IMR-90 (cell line): ENCODE results near the gene FEV. TPM values are rescaled to one million over a fixed set of nuclear protein-coding genes. Genes with fewer than 3 reads are reported as not detected.

Experiments
- ATAC-seq: fragments of 200-7000 bp; cut with Tn5 transposase; 2 replicates; pipeline ENCODE4 v1.9.1; 2020; ENCODE audit warnings: low read depth, mild to moderate bottlenecking, moderate library complexity
- BruUV-seq: library from RNA; stranded (reverse); fragments of 400-500 nt; replicated peaks from 2 replicates; lab custom pipeline; 2021; lab: Mats Ljungman, UMichigan
- CTCF ChIA-PET: fragments of 300-600 bp; formaldehyde crosslinking; extraction: SDS; loops from one replicate; lab custom pipeline; 2021; ENCODE audit warnings: antibody characterized with exemption; lab: Yijun Ruan, JAX
- POLR2A ChIA-PET: fragments of 300-600 bp; sonication (Branson Sonifier 250); formaldehyde crosslinking; loops from one replicate; lab custom pipeline; 2022; ENCODE audit warnings: antibody characterized with exemption; ENCODE audit not compliant: unreplicated experiment; lab: Charles Lee
- DNase-seq: peaks from one replicate; pipeline ENCODE4 v3.0.0; 2013
- H2AFZ ChIP-seq: replicated peaks from 2 replicates; pipeline ENCODE3; 2013; ENCODE audit warnings: low read length, mild to moderate bottlenecking; ENCODE audit not compliant: poor library complexity
- H2AK5ac ChIP-seq: 2 replicates; pipeline ENCODE4 v1.6.1; 2013; ENCODE audit warnings: low read depth, low read length, inconsistent platforms
- H2AK9ac ChIP-seq: replicated peaks from 2 replicates; pipeline ENCODE3; 2013; ENCODE audit warnings: mild to moderate bottlenecking, low read depth, low read length, moderate library complexity; ENCODE audit not compliant: poor library complexity
- H2BK120ac ChIP-seq: 2 replicates; pipeline ENCODE4 v1.6.1; 2013; ENCODE audit warnings: low read depth, low read length, inconsistent platforms
- H2BK15ac ChIP-seq: 3 replicates; pipeline ENCODE4 v1.6.1; 2013; ENCODE audit warnings: low read depth, low read length, inconsistent platforms
- H2BK20ac ChIP-seq: 2 replicates; pipeline ENCODE4 v1.6.1; 2013; ENCODE audit warnings: low read depth, mild to moderate bottlenecking, inconsistent platforms, low read length, moderate library complexity
- H2BK5ac ChIP-seq: 2 replicates; pipeline ENCODE4 v1.6.1; 2013; ENCODE audit warnings: mild to moderate bottlenecking, low read depth, low read length, inconsistent platforms; ENCODE audit not compliant: poor library complexity, severe bottlenecking
- H3K14ac ChIP-seq: replicated peaks from 2 replicates; pipeline ENCODE4 v1.6.1; 2013; ENCODE audit warnings: low read depth, low read length, inconsistent platforms
- H3K18ac ChIP-seq: 2 replicates; pipeline ENCODE4 v1.6.1; 2013; ENCODE audit warnings: low read depth, low read length, control low read depth
- H3K23ac ChIP-seq: 2 replicates; pipeline ENCODE4 v1.6.1; 2013; ENCODE audit warnings: low read depth, low read length, inconsistent platforms
- H3K27ac ChIP-seq: 2 replicates; pipeline ENCODE4 v1.5.1; 2013; ENCODE audit warnings: mild to moderate bottlenecking, control low read depth, low read length; ENCODE audit not compliant: insufficient read depth
- H3K27me3 ChIP-seq: 2 replicates; pipeline ENCODE4 v1.6.1; 2013; ENCODE audit warnings: low read length; ENCODE audit not compliant: control insufficient read depth, insufficient read depth
- H3K36me3 ChIP-seq: 2 replicates; pipeline ENCODE4 v1.6.1; 2013; ENCODE audit warnings: low read length, mixed read lengths; ENCODE audit not compliant: control insufficient read depth, insufficient read depth
- H3K4ac ChIP-seq: 2 replicates; pipeline ENCODE4 v1.6.1; 2013; ENCODE audit warnings: low read depth, low read length, inconsistent platforms
- H3K4me1 ChIP-seq: 2 replicates; pipeline ENCODE4 v1.6.1; 2013; ENCODE audit warnings: low read length, mixed read lengths; ENCODE audit not compliant: control insufficient read depth, insufficient read depth
- H3K4me2 ChIP-seq: 2 replicates; pipeline ENCODE4 v1.6.1; 2013; ENCODE audit warnings: low read depth, mild to moderate bottlenecking, control low read depth, low read length, moderate library complexity
- H3K4me3 ChIP-seq: 2 replicates; pipeline ENCODE4 v1.5.1; 2013; ENCODE audit warnings: low read depth, mild to moderate bottlenecking, control low read depth, low read length, moderate library complexity; ENCODE audit not compliant: insufficient read depth
- H3K56ac ChIP-seq: 2 replicates; pipeline ENCODE4 v1.6.1; 2013; ENCODE audit warnings: low read length, inconsistent platforms; ENCODE audit not compliant: insufficient read depth; ENCODE audit errors: extremely low read depth
- H3K79me1 ChIP-seq, 2 experiments: 2 replicates each; pipeline ENCODE4 v1.6.1; 2013; ENCODE audit warnings: low read length in 2 of 2, inconsistent platforms in 1 of 2, low read depth in 1 of 2
- H3K9ac ChIP-seq: 2 replicates; pipeline ENCODE4 v1.6.1; 2013; ENCODE audit warnings: low read depth, low read length, control low read depth
- H3K9me1 ChIP-seq: 2 replicates; pipeline ENCODE4 v1.6.1; 2013; ENCODE audit warnings: low read length, inconsistent platforms; ENCODE audit not compliant: insufficient read depth
- H3K9me3 ChIP-seq: 2 replicates; pipeline ENCODE4 v1.6.1; 2013; ENCODE audit warnings: low read length; ENCODE audit not compliant: control insufficient read depth, insufficient read depth
- H4K20me1 ChIP-seq: 2 replicates; pipeline ENCODE4 v1.6.1; 2013; ENCODE audit warnings: low read length, inconsistent platforms; ENCODE audit not compliant: insufficient read depth
- H4K5ac ChIP-seq: 2 replicates; pipeline ENCODE4 v1.6.1; 2013; ENCODE audit warnings: mild to moderate bottlenecking, low read depth, low read length, control low read depth
- H4K8ac ChIP-seq, 2 experiments: 2 replicates each; pipeline ENCODE4 v1.6.1; 2013; ENCODE audit warnings: low read depth in 2 of 2, low read length in 2 of 2, control low read depth in 1 of 2, inconsistent platforms in 1 of 2
- H4K91ac ChIP-seq: 2 replicates; pipeline ENCODE4 v1.6.1; 2013; ENCODE audit warnings: low read depth, low read length, inconsistent platforms; ENCODE audit not compliant: insufficient read depth
- BHLHE40 ChIP-seq: fragments of 150-350 bp; IDR thresholded peaks from 2 replicates; pipeline ENCODE4 v1.6.1; 2016; ENCODE audit warnings: mild to moderate bottlenecking, low read depth, low read length
- ELK1 ChIP-seq: fragments of 150-350 bp; IDR thresholded peaks from 2 replicates; pipeline ENCODE4 v1.6.1; 2016; ENCODE audit warnings: low read depth, mild to moderate bottlenecking, low read length, moderate library complexity, borderline replicate concordance
- MAFK ChIP-seq: IDR thresholded peaks from 2 replicates; pipeline ENCODE4 v1.6.1; 2012; ENCODE audit warnings: low read depth, low read length, improper control_type of control experiment
- MAZ ChIP-seq: IDR thresholded peaks from 2 replicates; pipeline ENCODE4 v1.6.1; 2012; ENCODE audit warnings: low read depth, mild to moderate bottlenecking, low read length, improper control_type of control experiment, moderate library complexity, borderline replicate concordance
- WGBS, 2 experiments: methylation state at CpG; one replicate each; pipeline versions ENCODE4 v1.1.5 to v1.1.7; 2013; ENCODE audit warnings: missing lambda C conversion rate in 2 of 2; ENCODE audit not compliant: insufficient read length in 1 of 2; ENCODE audit errors: extremely low coverage in 2 of 2; 5-methylcytosine and 5-hydroxymethylcytosine counted together
- dilution Hi-C: fragments of 300-500 bp; cut with HindIII; formaldehyde crosslinking; loops from one replicate; pipeline ENCODE4 v1.14.3; 2018; ENCODE audit warnings: low sequenced_read_pairs; ENCODE audit not compliant: unreplicated experiment
- in situ Hi-C: fragments of 300-500 bp; cut with MboI; formaldehyde crosslinking; loops from 3 replicates; pipeline ENCODE4 v1.14.3; 2019; ENCODE audit warnings: low sequenced_read_pairs, inconsistent platforms, mixed read lengths
- intact Hi-C: fragments of 100-400 bp; cut with micrococcal nuclease; formaldehyde crosslinking; loops from 2 replicates; pipeline ENCODE4 v1.10.0; 2022
- polyA plus RNA-seq, 3 experiments: library from polyadenylated mRNA; depleted of rRNA; stranded (reverse); fragments of >200 nt; gene quantifications; 2 replicates each; pipeline ENCODE4 v1.2.3, GENCODE V29; 2012; ENCODE audit warnings: low replicate concordance in 1 of 3
- total RNA-seq: library from RNA; depleted of rRNA; stranded (reverse); fragments of >200 nt; gene quantifications from 2 replicates; pipeline ENCODE4 v1.2.3, GENCODE V29; 2012

Gene FEV
- total and polyA plus RNA-seq, 2 of the 4 experiments (the other 2 are of a cell fraction) = not detected

DNA sequence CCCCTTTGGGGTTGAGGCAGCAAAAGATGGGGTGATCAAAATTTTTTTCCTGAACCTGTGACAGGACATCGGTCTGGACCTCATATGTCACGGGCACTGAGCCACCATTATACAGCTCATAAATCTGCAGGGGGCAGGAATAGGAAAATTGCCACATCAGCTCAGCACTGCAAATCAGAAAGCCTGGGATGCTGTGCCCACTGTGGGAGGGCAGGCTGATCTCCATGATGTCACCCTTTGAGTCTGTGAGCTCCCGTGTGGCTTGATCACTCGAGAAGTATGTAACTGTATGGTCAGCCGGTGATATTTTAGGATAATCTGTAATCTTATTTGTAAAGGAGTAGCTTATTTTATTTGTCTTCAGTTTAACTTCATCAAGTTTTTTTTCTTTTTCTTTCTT lies 25.9 kb upstream of the FEV start:
- no peak overlapping the region for H3K4me2 ChIP-seq
- DNase-seq = no peak
- ChIA-PET POLR2A (interaction anchor here (0.6 kb wide), 1 partner anchor 12 kb away, joined by 7 read pairs; no protein-coding TSS in a partner anchor), CTCF (interaction anchor here (0.6 to 0.9 kb wide), 2 partner anchors 55 to 488 kb away, joined by 3 read pairs; partner anchors contain the start of gene GMPPA)
- H3K4ac ChIP-seq = no peak overlapping the region
- no TSS peak for BruUV-seq
- H3K9ac ChIP-seq = no peak overlapping the region
- no peak overlapping the region for H3K14ac ChIP-seq
- H4K5ac ChIP-seq = no peak overlapping the region
- no peak overlapping the region for H4K8ac ChIP-seq
- no peak overlapping the region for H4K91ac ChIP-seq
- no peak overlapping the region for H3K27ac ChIP-seq
- in situ Hi-C loops (no loop called here), intact Hi-C loops (no loop called here), dilution Hi-C loops (no loop called here)
- H3K18ac ChIP-seq = no peak overlapping the region
- H3K4me3 ChIP-seq = no peak overlapping the region
- no peak overlapping the region for H2AK5ac ChIP-seq
- no peak for ATAC-seq
- H3K36me3 ChIP-seq = no peaks in the 10 kb centered on the region
- no peak overlapping the region for H2BK20ac ChIP-seq
- no peak overlapping the region for H2AK9ac ChIP-seq
- H2BK5ac ChIP-seq = no peak overlapping the region
- no CpG with 5 or more reads among the region's 5 CpGs for WGBS, 2 experiments
- H3K4me1 ChIP-seq = no peaks in the 10 kb centered on the region
- no peaks in the 10 kb centered on the region for H4K20me1 ChIP-seq
- H3K23ac ChIP-seq = no peak overlapping the region
- peaks cover 34% of the 10 kb centered on the region for H3K27me3 ChIP-seq
- H3K9me3 ChIP-seq = no peaks in the 10 kb centered on the region
- TF ChIP-seq BHLHE40 = no peak
- no peak for TF ChIP-seq MAZ
- TF ChIP-seq MAFK = no peak
- TF ChIP-seq ELK1 = no peak
- H3K56ac ChIP-seq = no peak overlapping the region
- no peak overlapping the region for H2BK15ac ChIP-seq
- peaks cover 3% of the 10 kb centered on the region; the same call in 1 of the 2 replicates for H3K9me1 ChIP-seq
- no peaks in the 10 kb centered on the region for H3K79me1 ChIP-seq
- H2AFZ ChIP-seq = no peak overlapping the region
- no peak overlapping the region for H2BK120ac ChIP-seq
